Osteocyte (in vitro differentiated cells): ENCODE measurements around the gene PIM2. TPM values are rescaled to one million over a fixed set of nuclear protein-coding genes. Genes with fewer than 3 reads are reported as not detected.

ENCODE experiments used
- DNase-seq: peaks from one replicate; pipeline ENCODE4 v3.0.0; 2021; ENCODE audit warnings: mixed read lengths; ENCODE audit not compliant: unreplicated experiment; ENCODE audit errors: extremely low spot score
- H3K27ac Mint-ChIP-seq: one replicate; pipeline ENCODE4 v1.8.0; 2021; ENCODE audit warnings: mild to moderate bottlenecking, mixed read lengths; ENCODE audit not compliant: unreplicated experiment
- H3K27me3 Mint-ChIP-seq: one replicate; pipeline ENCODE4 v1.8.0; 2021; ENCODE audit warnings: mixed read lengths; ENCODE audit not compliant: unreplicated experiment
- H3K36me3 Mint-ChIP-seq: one replicate; pipeline ENCODE4 v1.8.0; 2021; ENCODE audit warnings: mixed read lengths; ENCODE audit not compliant: unreplicated experiment
- H3K4me1 Mint-ChIP-seq: one replicate; pipeline ENCODE4 v1.8.0; 2021; ENCODE audit warnings: mixed read lengths; ENCODE audit not compliant: unreplicated experiment
- H3K4me3 Mint-ChIP-seq: one replicate; pipeline ENCODE4 v1.8.0; 2021; ENCODE audit warnings: mild to moderate bottlenecking, moderate library complexity, mixed read lengths; ENCODE audit not compliant: unreplicated experiment
- H3K9me3 Mint-ChIP-seq: one replicate; pipeline ENCODE4 v1.8.0; 2021; ENCODE audit warnings: mixed read lengths; ENCODE audit not compliant: unreplicated experiment
- CTCF ChIP-seq: fragments of 200-600 bp; sonication (generic); IDR thresholded peaks from 2 replicates; pipeline ENCODE4 v1.5.0; 2021; ENCODE audit warnings: antibody characterized with exemption, mild to moderate bottlenecking, moderate library complexity
- total RNA-seq: library from RNA; stranded (reverse); gene quantifications from 2 replicates; pipeline ENCODE4 v1.2.1, GENCODE V29; 2021

The PIM2 gene
- total RNA-seq, 1 donor from 2014 or later = 7.3 TPM

- no peak for TF ChIP-seq CTCF
- Mint-ChIP-seq H3K27ac (no peak overlapping the region), H3K36me3 (peaks cover 5% of the 10 kb centered on the region), H3K9me3 (peaks cover 5% of the 10 kb centered on the region), H3K4me3 (no peak overlapping the region), H3K27me3 (no peaks in the 10 kb centered on the region), H3K4me1 (peaks cover 9% of the 10 kb centered on the region)
- no peak for DNase-seq
Observed at GRCh38 chrX:48939524-48940228, 20.9 kb upstream of the PIM2 start.

- Mint-ChIP-seq H3K36me3 (peaks cover 8% of the 10 kb centered on the region), H3K4me3 (no peak overlapping the region), H3K27ac (no peak overlapping the region), H3K27me3 (no peaks in the 10 kb centered on the region), H3K9me3 (peaks cover 5% of the 10 kb centered on the region), H3K4me1 (peaks cover 9% of the 10 kb centered on the region)
- TF ChIP-seq CTCF = no peak
- DNase-seq = no peak
Observed at GRCh38 chrX:48938721-48939425, 20.0 kb upstream of the PIM2 start.

GRCh38 chrX:48937054-48937907, 18.5 kb upstream of the PIM2 start:
- DNase-seq = no peak
- TF ChIP-seq CTCF = no peak
- peaks cover 16% of the 10 kb centered on the region for H3K36me3 Mint-ChIP-seq
- H3K4me3 Mint-ChIP-seq = no peak overlapping the region
- H3K4me1 Mint-ChIP-seq = peaks cover 9% of the 10 kb centered on the region
- peaks cover 8% of the 10 kb centered on the region for H3K9me3 Mint-ChIP-seq
- no peaks in the 10 kb centered on the region for H3K27me3 Mint-ChIP-seq
- H3K27ac Mint-ChIP-seq = peak overlapping the region; percentile 9

- H3K27ac Mint-ChIP-seq = peak overlapping the region; percentile 57
- no peak for TF ChIP-seq CTCF
- H3K4me1 Mint-ChIP-seq = peaks cover 9% of the 10 kb centered on the region
- no peak overlapping the region for H3K4me3 Mint-ChIP-seq
- H3K27me3 Mint-ChIP-seq = no peaks in the 10 kb centered on the region
- peaks cover 4% of the 10 kb centered on the region for H3K9me3 Mint-ChIP-seq
- no peak for DNase-seq
- peaks cover 14% of the 10 kb centered on the region for H3K36me3 Mint-ChIP-seq
Observed at GRCh38 chrX:48936429-48937053, 17.7 kb upstream of the PIM2 start.
